H1 (cell line): Measurements from ENCODE around the gene PCDHGB6. TPM values are rescaled to one million over a fixed set of nuclear protein-coding genes. Genes with fewer than 3 reads are reported as not detected.

Source experiments
- CTCF ChIA-PET: fragments of 300-600 bp; sonication (Branson Sonifier 250); formaldehyde crosslinking; loops from one replicate; lab custom pipeline; 2021; ENCODE audit not compliant: partially characterized antibody; lab: Charles Lee
- POLR2A ChIA-PET: fragments of 300-600 bp; sonication (Branson Sonifier 250); formaldehyde crosslinking; loops from one replicate; lab custom pipeline; 2021; ENCODE audit warnings: inconsistent platforms; ENCODE audit not compliant: partially characterized antibody; lab: Charles Lee
- DNase-seq, 2 experiments: peaks; one replicate each; pipeline versions ENCODE4 v3.0.0 to v3.0.0-alpha.2; 2010 to 2022; ENCODE audit warnings: low spot score in 2 of 2, low read depth in 1 of 2, mixed read lengths in 1 of 2
- FAIRE-seq: peaks from 2 replicates; lab custom pipeline; 2011; peaks lifted over from hg19 to GRCh38; lab: Jason Lieb, UNC
- H2AFZ ChIP-seq: 2 replicates; pipeline ENCODE4 v1.8.1; 2012; ENCODE audit warnings: low read length, inconsistent platforms
- H2AK5ac ChIP-seq: 2 replicates; pipeline ENCODE4 v1.6.1; 2013; ENCODE audit warnings: low read depth, low read length
- H2BK120ac ChIP-seq: replicated peaks from 2 replicates; pipeline ENCODE3; 2013; ENCODE audit warnings: low read depth, low read length, inconsistent platforms
- H2BK12ac ChIP-seq: 2 replicates; pipeline ENCODE4 v1.6.1; 2013; ENCODE audit warnings: low read depth, low read length
- H2BK15ac ChIP-seq: 2 replicates; pipeline ENCODE4 v1.6.1; 2013; ENCODE audit warnings: low read length
- H2BK20ac ChIP-seq: 2 replicates; pipeline ENCODE4 v1.6.1; 2013; ENCODE audit warnings: low read length
- H2BK5ac ChIP-seq: 2 replicates; pipeline ENCODE4 v1.6.1; 2013; ENCODE audit warnings: low read depth, low read length
- H3K14ac ChIP-seq: 2 replicates; pipeline ENCODE4 v1.6.1; 2013; ENCODE audit warnings: inconsistent platforms; ENCODE audit not compliant: insufficient read length
- H3K18ac ChIP-seq: 2 replicates; pipeline ENCODE4 v1.6.1; 2013; ENCODE audit warnings: low read length; ENCODE audit errors: extremely low read depth
- H3K23ac ChIP-seq: 2 replicates; pipeline ENCODE4 v1.6.1; 2013; ENCODE audit warnings: inconsistent platforms; ENCODE audit not compliant: insufficient read length
- H3K23me2 ChIP-seq: 2 replicates; pipeline ENCODE4 v1.6.1; 2013; ENCODE audit warnings: low read depth, low read length
- H3K27ac ChIP-seq: 2 replicates; pipeline ENCODE4 v1.6.1; 2011; ENCODE audit warnings: low read depth, low read length, inconsistent platforms
- H3K27me3 ChIP-seq, 4 experiments: replicated peaks in 1 of 4; 1 replicate in 1 of 4; 2 replicates in 3 of 4; pipeline versions ENCODE4 v1.6.1 to v1.8.1; 2011 to 2013; ENCODE audit warnings: low read length in 3 of 4, mild to moderate bottlenecking in 3 of 4, inconsistent platforms in 2 of 4, mixed read lengths in 2 of 4, moderate library complexity in 1 of 4; ENCODE audit not compliant: control insufficient read depth in 3 of 4, insufficient read depth in 3 of 4; ENCODE audit errors: extremely low read depth in 1 of 4
- H3K36me3 ChIP-seq, 4 experiments: 2 replicates each; pipeline versions ENCODE4 v1.6.1 to v1.8.1; 2011 to 2013; ENCODE audit warnings: mild to moderate bottlenecking in 4 of 4, low read length in 3 of 4, moderate library complexity in 2 of 4, control low read depth in 1 of 4, inconsistent platforms in 1 of 4; ENCODE audit not compliant: insufficient read depth in 4 of 4, control insufficient read depth in 2 of 4
- H3K4ac ChIP-seq: replicated peaks from 2 replicates; pipeline ENCODE3; 2013; ENCODE audit warnings: low read length, low read depth, mixed read lengths, inconsistent platforms; ENCODE audit not compliant: insufficient read length
- H3K4me1 ChIP-seq, 4 experiments: replicated peaks in 1 of 4; 1 replicate in 1 of 4; 2 replicates in 3 of 4; pipeline versions ENCODE4 v1.6.1 to v1.8.1; 2011 to 2013; ENCODE audit warnings: low read length in 3 of 4, inconsistent platforms in 2 of 4, mixed read lengths in 1 of 4; ENCODE audit not compliant: insufficient read depth in 4 of 4, control insufficient read depth in 3 of 4
- H3K4me2 ChIP-seq, 2 experiments: 2 replicates each; pipeline versions ENCODE4 v1.6.1 to v1.8.1; 2011 to 2013; ENCODE audit warnings: low read depth in 2 of 2, low read length in 2 of 2, control low read depth in 1 of 2, inconsistent platforms in 1 of 2, mild to moderate bottlenecking in 1 of 2; ENCODE audit not compliant: insufficient read depth in 1 of 2
- H3K4me3 ChIP-seq, 4 experiments: fragments of 200-600, 300-600 bp in 1 of 4; sonication (generic), shearing (Covaris generic), sonication (Bioruptor Twin) in 1 of 4; 2 replicates each; pipeline versions ENCODE4 v1.5.1 to v1.8.1; 2011 to 2016; ENCODE audit warnings: low read length in 4 of 4, low read depth in 3 of 4, control low read depth in 2 of 4, inconsistent platforms in 2 of 4, mild to moderate bottlenecking in 2 of 4, mixed read lengths in 1 of 4, moderate library complexity in 1 of 4; ENCODE audit not compliant: insufficient read depth in 2 of 4; ENCODE audit errors: extremely low read depth in 1 of 4
- H3K56ac ChIP-seq: replicated peaks from 2 replicates; pipeline ENCODE3; 2013; ENCODE audit warnings: low read depth, mild to moderate bottlenecking, mixed read lengths, low read length, inconsistent platforms; ENCODE audit not compliant: insufficient read length
- H3K79me1 ChIP-seq: 2 replicates; pipeline ENCODE4 v1.6.1; 2013; ENCODE audit warnings: low read depth, low read length, control low read depth
- H3K79me2 ChIP-seq, 2 experiments: 2 replicates each; pipeline versions ENCODE4 v1.6.1 to v1.8.1; 2012 to 2013; ENCODE audit warnings: low read length in 2 of 2, mild to moderate bottlenecking in 2 of 2, inconsistent platforms in 1 of 2; ENCODE audit not compliant: insufficient read depth in 2 of 2, control insufficient read depth in 1 of 2
- H3K9ac ChIP-seq, 4 experiments: replicated peaks in 1 of 4; 1 replicate in 1 of 4; 2 replicates in 3 of 4; pipeline versions ENCODE4 v1.6.1 to v1.8.1; 2011 to 2013; ENCODE audit warnings: low read depth in 3 of 4, low read length in 3 of 4, control low read depth in 2 of 4, mild to moderate bottlenecking in 2 of 4, moderate library complexity in 2 of 4, inconsistent platforms in 1 of 4; ENCODE audit errors: extremely low read depth in 1 of 4
- H3K9me3 ChIP-seq, 2 experiments: 2 replicates each; pipeline versions ENCODE4 v1.6.1 to v1.8.1; 2012 to 2013; ENCODE audit warnings: mild to moderate bottlenecking in 2 of 2, moderate library complexity in 2 of 2, control low read depth in 1 of 2, inconsistent platforms in 1 of 2, low read depth in 1 of 2, low read length in 1 of 2, mixed read lengths in 1 of 2; ENCODE audit not compliant: insufficient read depth in 2 of 2
- H4K20me1 ChIP-seq, 2 experiments: replicated peaks in 1 of 2; 2 replicates each; pipeline versions ENCODE3 to v1.8.1; 2011 to 2013; ENCODE audit warnings: inconsistent platforms in 2 of 2, low read length in 2 of 2, mild to moderate bottlenecking in 1 of 2; ENCODE audit not compliant: insufficient read depth in 2 of 2, control insufficient read depth in 1 of 2
- H4K5ac ChIP-seq: 2 replicates; pipeline ENCODE4 v1.6.1; 2013; ENCODE audit warnings: low read length, low read depth, mixed read lengths, inconsistent platforms; ENCODE audit not compliant: insufficient read length
- H4K8ac ChIP-seq: 2 replicates; pipeline ENCODE4 v1.8.0; 2013; ENCODE audit warnings: mild to moderate bottlenecking, moderate library complexity, low read length, inconsistent platforms; ENCODE audit not compliant: insufficient read depth; ENCODE audit errors: extremely low read depth
- H4K91ac ChIP-seq: replicated peaks from 2 replicates; pipeline ENCODE3; 2013; ENCODE audit warnings: low read length, mixed read lengths, inconsistent platforms; ENCODE audit not compliant: insufficient read length
- ASH2L ChIP-seq: fragments of 200-600, 300-600 bp; sonication (generic); IDR thresholded peaks from one replicate; pipeline ENCODE4 v1.7.1; 2017; ENCODE audit warnings: low read length
- CBX8 ChIP-seq: fragments of 300-800, 300-1000 bp; sonication (generic); IDR thresholded peaks from 2 replicates; pipeline ENCODE4 v1.7.1; 2016; ENCODE audit warnings: low read depth, low read length, borderline replicate concordance
- CHD1 ChIP-seq: IDR thresholded peaks from 2 replicates; pipeline ENCODE4 v1.6.1; 2012; ENCODE audit warnings: low read depth, low read length, improper control_type of control experiment
- CTBP2 ChIP-seq: IDR thresholded peaks from 2 replicates; pipeline ENCODE4 v1.7.0; 2011; ENCODE audit warnings: borderline replicate concordance, mild to moderate bottlenecking, moderate library complexity, mixed read lengths, low read length; ENCODE audit not compliant: insufficient read depth, insufficient read length
- EP300 ChIP-seq, 2 experiments: IDR thresholded peaks; 1 replicate in 1 of 2; 2 replicates in 1 of 2; pipeline ENCODE4 v1.6.1; 2011 to 2012; ENCODE audit warnings: low read depth in 2 of 2, low read length in 2 of 2, mild to moderate bottlenecking in 2 of 2, borderline replicate concordance in 1 of 2, inconsistent platforms in 1 of 2, moderate library complexity in 1 of 2
- FOSL1 ChIP-seq: IDR thresholded peaks from 2 replicates; pipeline ENCODE4 v1.6.1; 2011; ENCODE audit warnings: mild to moderate bottlenecking, low read depth, low read length, moderate library complexity; ENCODE audit not compliant: insufficient read depth
- KDM1A ChIP-seq: fragments of 200-600, 300-600 bp; sonication (generic); IDR thresholded peaks from 2 replicates; pipeline ENCODE4 v1.7.1; 2016; ENCODE audit warnings: mild to moderate bottlenecking, low read length, borderline replicate concordance
- KDM5A ChIP-seq: fragments of 200-600 bp; IDR thresholded peaks from 2 replicates; pipeline ENCODE4 v1.7.1; 2012; ENCODE audit warnings: mild to moderate bottlenecking, low read length, inconsistent platforms, mixed read lengths
- NANOG ChIP-seq: IDR thresholded peaks from 2 replicates; pipeline ENCODE4 v1.6.1; 2011; ENCODE audit warnings: low read length, low read depth, mild to moderate bottlenecking, inconsistent platforms; ENCODE audit not compliant: insufficient read depth, poor library complexity, severe bottlenecking
- POU5F1 ChIP-seq: IDR thresholded peaks from 2 replicates; pipeline ENCODE4 v1.6.1; 2011; ENCODE audit warnings: low read depth, mild to moderate bottlenecking, low read length, moderate library complexity
- RNF2 ChIP-seq: fragments of 200-900, 300-1000 bp; sonication (generic); IDR thresholded peaks from 2 replicates; pipeline ENCODE4 v1.7.1; 2016; ENCODE audit warnings: borderline replicate concordance, low read depth, mild to moderate bottlenecking, antibody characterized with exemption, low read length; ENCODE audit not compliant: poor library complexity, severe bottlenecking; ENCODE audit errors: missing control alignments
- RXRA ChIP-seq: IDR thresholded peaks from 2 replicates; pipeline ENCODE4 v1.6.1; 2011; ENCODE audit warnings: low read depth, mild to moderate bottlenecking, low read length, moderate library complexity; ENCODE audit not compliant: insufficient read depth
- SRF ChIP-seq: IDR thresholded peaks from 2 replicates; pipeline ENCODE4 v1.6.1; 2011; ENCODE audit warnings: mild to moderate bottlenecking, low read depth, low read length, moderate library complexity
- TBP ChIP-seq: IDR thresholded peaks from 2 replicates; pipeline ENCODE4 v1.6.1; 2011; ENCODE audit warnings: low read depth, low read length, improper control_type of control experiment
- WGBS, 2 experiments: shearing (Covaris generic) in 1 of 2; methylation state at CpG; one replicate each; pipeline versions ENCODE4 v1.1.6 to v1.1.7; 2013 to 2015; ENCODE audit warnings: low lambda C conversion rate in 2 of 2, mixed read lengths in 2 of 2, inconsistent platforms in 1 of 2, low coverage in 1 of 2, missing lambda C conversion rate in 1 of 2; ENCODE audit not compliant: insufficient replicate concordance in 2 of 2, insufficient coverage in 1 of 2, insufficient read length in 1 of 2; ENCODE audit errors: extremely low coverage in 1 of 2, missing lambda C conversion rate in 1 of 2; 5-methylcytosine and 5-hydroxymethylcytosine counted together
- polyA plus RNA-seq, 7 experiments: library from polyadenylated mRNA; depleted of rRNA in 3 of 7; stranded (reverse) in 5 of 7; unstranded in 2 of 7; fragments of >200 nt in 5 of 7; fragments of 200-250 nt in 2 of 7; gene quantifications; 1 replicate in 5 of 7; 2 replicates in 1 of 7; 4 replicates in 1 of 7; pipeline versions ENCODE4 v1.2.1 to v1.2.3, GENCODE V29; 2011 to 2013; ENCODE audit warnings: missing spikeins in 2 of 7, mixed read lengths in 2 of 7
- total RNA-seq: library from RNA; stranded (reverse); fragmentation: NEBNext Ultra II Directional; extraction: Animal tissue kit (Norgen Biotek cat#: 25700); gene quantifications from 2 replicates; pipeline ENCODE4 v1.2.1, GENCODE V29; 2021

Gene PCDHGB6
- total and polyA plus RNA-seq, 2 of the 8 experiments (the other 6 are each of a cell fraction or from before 2014, with no cell fraction given) = 3.4 to 4.1 TPM

DNA sequence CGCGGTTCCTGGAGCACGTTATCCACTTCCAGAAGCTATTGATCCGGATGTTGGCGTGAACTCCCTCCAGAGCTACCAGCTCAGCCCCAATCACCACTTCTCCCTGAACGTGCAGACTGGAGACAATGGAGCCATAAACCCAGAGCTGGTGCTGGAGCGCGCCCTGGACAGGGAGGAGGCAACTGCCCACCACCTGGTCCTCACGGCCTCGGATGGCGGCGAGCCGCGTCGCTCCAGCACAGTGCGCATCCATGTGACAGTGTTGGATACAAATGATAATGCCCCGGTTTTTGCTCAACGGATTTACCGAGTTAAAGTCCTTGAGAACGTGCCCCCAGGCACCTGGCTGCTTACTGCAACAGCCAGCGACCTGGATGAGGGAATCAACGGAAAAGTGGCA, 4.4 kb upstream of the PCDHGB6 start:
- no peaks in the 10 kb centered on the region for H3K4me1 ChIP-seq
- H3K18ac ChIP-seq = no peak overlapping the region
- no peak overlapping the region for H2BK20ac ChIP-seq
- H2AK5ac ChIP-seq = no peak overlapping the region
- H3K14ac ChIP-seq = no peak overlapping the region
- no peaks in the 10 kb centered on the region for H4K20me1 ChIP-seq
- no peak for DNase-seq
- no peaks in the 10 kb centered on the region for H3K79me1 ChIP-seq
- no peak overlapping the region for H3K4ac ChIP-seq
- no peak overlapping the region for H2BK120ac ChIP-seq
- H3K4me2 ChIP-seq = no peak overlapping the region
- H4K91ac ChIP-seq = no peak overlapping the region
- CTCF ChIA-PET = interaction anchor here (0.6 to 23.3 kb wide), 17 partner anchors 10 to 248 kb away, joined by 3 to 1236 read pairs (median 4); partner anchors contain the start of genes PCDHGA10, PCDHGA11, PCDHGA8 and PCDHGB1
- H3K23ac ChIP-seq = no peak overlapping the region
- peaks cover 0 to 12% (median 0%) of the 10 kb centered on the region in 4 experiments; a peak in 1 of 8 replicates for H3K36me3 ChIP-seq
- no peaks in the 10 kb centered on the region for H3K79me2 ChIP-seq
- H4K8ac ChIP-seq = no peak overlapping the region
- peaks cover 26 to 40% of the 10 kb centered on the region in 2 experiments for H3K9me3 ChIP-seq
- H3K27ac ChIP-seq = no peak overlapping the region
- no peak overlapping the region for H4K5ac ChIP-seq
- no peak overlapping the region for H2AFZ ChIP-seq
- FAIRE-seq = no peak
- no peak overlapping the region for H3K9ac ChIP-seq
- H3K56ac ChIP-seq = no peak overlapping the region
- peaks cover 2% of the 10 kb centered on the region; the same call in 1 of the 2 replicates for H3K23me2 ChIP-seq
- POLR2A ChIA-PET = no interaction called here
- 88% methylated on average over 22 of the region's 22 CpGs; no CpG with 5 or more reads in 1 of the 2 experiments for WGBS, 2 experiments
- no peak overlapping the region for H2BK5ac ChIP-seq
- no peaks in the 10 kb centered on the region for H3K27me3 ChIP-seq
- no peak overlapping the region for H3K4me3 ChIP-seq
- no peak overlapping the region for H2BK12ac ChIP-seq
- H2BK15ac ChIP-seq = no peak overlapping the region
- TF ChIP-seq NANOG (no peak), RXRA (no peak), CBX8 (no peak), EP300 (IDR thresholded peaks at IDR 0.05; ENCODE audit: borderline replicate concordance in 1 of 2, low read depth in 2 of 2, low read length in 2 of 2) (no peak), KDM1A (no peak), POU5F1 (no peak), CHD1 (no peak), FOSL1 (no peak), CTBP2 (no peak), KDM5A (no peak), RNF2 (no peak), TBP (no peak), SRF (no peak), ASH2L (no peak)
